ENCODE measurements around the gene RNASEL.

- no peak for TF ChIP-seq SUZ12 (IDR thresholded peaks at IDR 0.05; ENCODE audit: extremely low read depth, insufficient read depth, insufficient read length)
- no peak for TF ChIP-seq YY1 (IDR thresholded peaks at IDR 0.05; ENCODE audit: insufficient read depth, insufficient read length)
Measured at GRCh38 chr1:182633657-182634281, 44.7 kb upstream of the RNASEL start.

All from NT2/D1 (cell line).